Activated B cell treated with CpG ODN at 0.5 μM for 24 hours (primary cell): Measurements from ENCODE around the gene CCDC170. TPM values are rescaled to one million over a fixed set of nuclear protein-coding genes. Genes with fewer than 3 reads are reported as not detected.

Experiments
- ATAC-seq: fragments of 200-7000 bp; cut with Tn5 transposase; one replicate; pipeline ENCODE4 v1.10.0; 2021; ENCODE audit warnings: low read depth, mild to moderate bottlenecking, moderate library complexity
- CTCF ChIA-PET: fragments of 350-600 bp; sonication (Branson Sonifier 250); formaldehyde crosslinking; loops from one replicate; lab custom pipeline; 2021; ENCODE audit warnings: antibody characterized with exemption; lab: Charles Lee
- POLR2A ChIA-PET: fragments of 350-600 bp; sonication (Branson Sonifier 250); formaldehyde crosslinking; loops from one replicate; lab custom pipeline; 2021; ENCODE audit warnings: antibody characterized with exemption; lab: Charles Lee
- DNase-seq: peaks from one replicate; pipeline ENCODE4 v3.0.0; 2022
- H3K27ac Mint-ChIP-seq: one replicate; pipeline ENCODE4 v1.8.0; 2020; ENCODE audit warnings: mixed read lengths
- H3K27me3 Mint-ChIP-seq: one replicate; pipeline ENCODE4 v1.8.0; 2021; ENCODE audit warnings: mixed read lengths
- H3K36me3 Mint-ChIP-seq: one replicate; pipeline ENCODE4 v1.8.0; 2021; ENCODE audit warnings: low read depth, mixed read lengths
- H3K4me1 Mint-ChIP-seq: one replicate; pipeline ENCODE4 v1.8.0; 2021; ENCODE audit warnings: mixed read lengths
- H3K4me3 Mint-ChIP-seq: one replicate; pipeline ENCODE4 v1.8.0; 2020; ENCODE audit warnings: mild to moderate bottlenecking, mixed read lengths
- H3K9me3 Mint-ChIP-seq: one replicate; pipeline ENCODE4 v1.8.0; 2020; ENCODE audit warnings: mixed read lengths
- CTCF ChIP-seq: fragments of 200-600 bp; IDR thresholded peaks from one replicate; pipeline ENCODE4 v1.8.0; 2022; ENCODE audit warnings: antibody characterized with exemption, mild to moderate bottlenecking
- intact Hi-C: fragments of 100-400 bp; cut with micrococcal nuclease; formaldehyde crosslinking; loops from one replicate; pipeline ENCODE4 v1.15.1; 2024
- total RNA-seq: library from RNA; stranded (reverse); gene quantifications from 2 replicates; pipeline ENCODE4 v1.2.3, GENCODE V29; 2022

Gene CCDC170
- total RNA-seq, 1 donor from 2014 or later: not detected

- H3K27ac Mint-ChIP-seq: no peak overlapping the region
- TF ChIP-seq CTCF: no peak
- intact Hi-C loops: no loop called here
- POLR2A ChIA-PET: no interaction called here
- DNase-seq (no peak), ATAC-seq (no peak)
- H3K4me3 Mint-ChIP-seq: no peak overlapping the region
- CTCF ChIA-PET: no interaction called here
- peaks cover 15% of the 10 kb centered on the region for H3K27me3 Mint-ChIP-seq
- no peaks in the 10 kb centered on the region for H3K9me3 Mint-ChIP-seq
- H3K36me3 Mint-ChIP-seq: no peaks in the 10 kb centered on the region
- no peaks in the 10 kb centered on the region for H3K4me1 Mint-ChIP-seq
These were observed 170.6 kb downstream of the CCDC170 start for GRCh38 chr6:151664390-151664789.

- POLR2A ChIA-PET: no interaction called here
- CTCF ChIA-PET: no interaction called here
- no peaks in the 10 kb centered on the region for H3K36me3 Mint-ChIP-seq
- H3K9me3 Mint-ChIP-seq: no peaks in the 10 kb centered on the region
- H3K27ac Mint-ChIP-seq: no peak overlapping the region
- no peak for ATAC-seq
- intact Hi-C loops: no loop called here
- no peak for TF ChIP-seq CTCF
- DNase-seq: no peak
- peaks cover 13% of the 10 kb centered on the region for H3K27me3 Mint-ChIP-seq
- no peaks in the 10 kb centered on the region for H3K4me1 Mint-ChIP-seq
- H3K4me3 Mint-ChIP-seq: no peak overlapping the region
These were observed 171.5 kb downstream of the CCDC170 start for GRCh38 chr6:151665329-151665728.

GRCh38 chr6:151666526-151666925 lies 172.7 kb downstream of the CCDC170 start:
- Mint-ChIP-seq H3K36me3 (no peaks in the 10 kb centered on the region), H3K27me3 (peaks cover 13% of the 10 kb centered on the region), H3K9me3 (peaks cover 4% of the 10 kb centered on the region), H3K27ac (no peak overlapping the region), H3K4me1 (no peaks in the 10 kb centered on the region), H3K4me3 (no peak overlapping the region)
- DNase-seq: no peak
- no peak for ATAC-seq
- intact Hi-C loops: no loop called here
- no peak for TF ChIP-seq CTCF
- POLR2A ChIA-PET: no interaction called here
- CTCF ChIA-PET: no interaction called here

GRCh38 chr6:151669208-151669560 lies 175.4 kb downstream of the CCDC170 start:
- CTCF ChIA-PET: no interaction called here
- Mint-ChIP-seq H3K9me3 (peaks cover 4% of the 10 kb centered on the region), H3K36me3 (no peaks in the 10 kb centered on the region), H3K4me1 (no peaks in the 10 kb centered on the region), H3K27ac (no peak overlapping the region), H3K4me3 (no peak overlapping the region), H3K27me3 (peaks cover 13% of the 10 kb centered on the region)
- no peak for DNase-seq
- no peak for ATAC-seq
- intact Hi-C loops: no loop called here
- POLR2A ChIA-PET: no interaction called here
- no peak for TF ChIP-seq CTCF

- ChIA-PET CTCF (no interaction called here), POLR2A (no interaction called here)
- Mint-ChIP-seq H3K4me1 (no peaks in the 10 kb centered on the region), H3K36me3 (no peaks in the 10 kb centered on the region), H3K4me3 (no peak overlapping the region), H3K27ac (no peak overlapping the region), H3K27me3 (peaks cover 13% of the 10 kb centered on the region), H3K9me3 (peaks cover 4% of the 10 kb centered on the region)
- ATAC-seq (no peak), DNase-seq (no peak)
- TF ChIP-seq CTCF: no peak
- intact Hi-C loops: no loop called here
These were observed 176.3 kb downstream of the CCDC170 start for GRCh38 chr6:151670116-151670515.

Other genes with a start within 250 kb of the CCDC170 start
- gene ZBTB2, start 102.5 kb upstream of the CCDC170 start, total RNA-seq: 17.3 and 18.0 TPM in 2 replicates
- 12.4 and 17.1 TPM in 2 replicates for gene RMND1, start 41.9 kb upstream of the CCDC170 start, total RNA-seq